Muscle layer of duodenum (tissue), 2 donors: ENCODE measurements around the gene NAA25.
"Not testable (repeated sequence)": the region's sequence is repeated elsewhere in the genome, so short reads cannot be mapped to it uniquely, and the experiment has no call there.

ENCODE experiments used
- H3K27ac ChIP-seq: one replicate; pipeline ENCODE4 v1.7.0; 2013; ENCODE audit warnings: mild to moderate bottlenecking, low read length
- H3K27me3 ChIP-seq: one replicate; pipeline ENCODE4 v1.7.0; 2013; ENCODE audit warnings: low read depth, mild to moderate bottlenecking, control low read depth, low read length
- H3K36me3 ChIP-seq, 2 donors: one replicate each; pipeline ENCODE4 v1.7.0; 2013; ENCODE audit warnings: low read length in 2 of 2, control low read depth in 1 of 2, mild to moderate bottlenecking in 1 of 2; ENCODE audit not compliant: insufficient read depth in 2 of 2, control insufficient read depth in 1 of 2
- H3K4me1 ChIP-seq, 2 donors: one replicate each; pipeline ENCODE4 v1.7.0; 2013; ENCODE audit warnings: low read length in 2 of 2, mild to moderate bottlenecking in 2 of 2, control low read depth in 1 of 2, moderate library complexity in 1 of 2; ENCODE audit not compliant: insufficient read depth in 2 of 2, control insufficient read depth in 1 of 2
- H3K4me3 ChIP-seq, 2 donors: one replicate each; pipeline ENCODE4 v1.7.0; 2013; ENCODE audit warnings: low read length in 2 of 2, low read depth in 1 of 2, mild to moderate bottlenecking in 1 of 2
- H3K9me3 ChIP-seq, 2 donors: one replicate each; pipeline ENCODE4 v1.7.0; 2013; ENCODE audit warnings: low read length in 2 of 2, control low read depth in 1 of 2, mild to moderate bottlenecking in 1 of 2; ENCODE audit not compliant: control insufficient read depth in 1 of 2
- donor health status: healthy.

Gene NAA25

DNA sequence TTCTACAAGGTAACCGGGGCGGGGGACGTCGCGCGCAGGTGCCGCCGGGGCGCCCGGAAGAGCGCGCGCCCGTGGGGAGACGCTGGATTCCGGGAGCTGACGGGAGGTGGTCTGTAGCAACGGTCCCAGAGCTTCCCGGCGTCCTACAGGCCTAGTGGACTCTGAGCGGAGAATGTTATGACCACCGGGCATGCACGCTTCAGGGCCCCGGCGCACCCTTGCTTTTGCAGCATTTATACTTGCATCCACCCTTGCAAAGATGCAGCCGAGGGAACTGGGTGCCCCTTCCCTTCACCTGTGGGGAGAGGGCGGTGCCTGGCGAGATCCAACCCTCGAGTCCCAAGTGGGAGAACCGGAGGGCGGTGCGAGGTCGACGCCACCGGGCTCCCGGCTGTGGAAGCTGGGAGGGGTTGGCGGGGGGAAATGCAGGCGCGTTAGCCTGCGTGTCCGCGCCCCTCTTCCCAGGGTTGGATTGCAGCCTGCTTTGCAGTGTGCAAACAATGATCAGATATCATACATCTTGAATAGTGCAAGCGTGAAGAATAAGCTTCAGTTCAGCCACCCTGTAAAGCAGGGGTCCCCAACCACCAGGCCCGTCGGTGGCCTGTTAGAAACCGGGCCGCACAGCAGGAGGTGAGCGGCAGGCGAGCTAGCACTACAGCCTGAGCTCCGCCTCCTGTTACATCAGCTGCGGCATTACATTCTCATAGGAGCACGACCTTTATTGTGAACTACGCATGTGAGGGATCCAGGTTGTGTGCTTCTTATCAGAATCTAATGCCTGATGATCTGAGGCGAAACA lies 94.8 kb downstream of the NAA25 start:
- H3K36me3 ChIP-seq, result peaks cover 5 to 10% of the 10 kb centered on the region in 2 donors
- peak overlapping the region; percentile 94 to 99 for H3K4me3 ChIP-seq
- peak overlapping the region; percentile 74 for H3K27ac ChIP-seq
- H3K9me3 ChIP-seq, result no peaks in the 10 kb centered on the region
- H3K27me3 ChIP-seq, result no peaks in the 10 kb centered on the region
- H3K4me1 ChIP-seq, result peaks cover 13 to 26% of the 10 kb centered on the region in 2 donors

GRCh38 chr12:112012775-112013600 lies 95.6 kb downstream of the NAA25 start, which contains the start of the genes ERP29 and TMEM116:
ERP29 (plus strand) TSS chr12:112013426; CDS start chr12:112013466, 40 bp downstream.
TMEM116 (minus strand) TSS chr12:112013165; CDS start chr12:112005270, 7,895 bp downstream.
- peaks cover 13 to 26% of the 10 kb centered on the region in 2 donors for H3K4me1 ChIP-seq
- H3K27ac ChIP-seq, result peak within 1 kb of the TSS; percentile 98
- no peaks in the 10 kb centered on the region for H3K27me3 ChIP-seq
- peak within 1 kb of the TSS; percentile 94 to 99 for H3K4me3 ChIP-seq
- H3K9me3 ChIP-seq, result no peaks in the 10 kb centered on the region
- peaks cover 5% of the 10 kb centered on the region in 2 donors for H3K36me3 ChIP-seq

DNA sequence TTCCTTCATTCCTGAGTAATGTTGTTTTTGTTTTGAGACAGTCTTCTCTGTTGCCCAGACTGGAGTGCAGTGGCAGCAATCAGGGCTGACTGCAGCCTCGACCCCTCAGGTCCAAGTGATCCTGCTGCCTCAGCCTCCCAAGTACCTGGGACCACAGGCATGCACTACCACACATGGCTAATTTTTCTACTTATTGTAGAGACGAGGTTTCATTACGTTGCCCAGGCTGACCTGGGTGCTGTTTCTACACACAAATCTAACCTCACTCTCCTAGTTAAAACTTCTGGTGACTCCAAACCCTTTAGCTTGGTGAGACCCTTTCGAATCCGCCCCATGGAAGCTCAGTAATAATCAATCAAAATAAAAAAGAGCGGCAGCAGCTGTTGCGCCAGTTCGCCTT lies 96.9 kb downstream of the NAA25 start:
- Histone ChIP-seq H3K27ac (no peak overlapping the region), H3K27me3 (no peaks in the 10 kb centered on the region), H3K36me3 (peaks cover 4 to 5% of the 10 kb centered on the region in 2 donors), H3K4me1 (peaks cover 13 to 26% of the 10 kb centered on the region in 2 donors), H3K9me3 (no peaks in the 10 kb centered on the region), H3K4me3 (peak overlapping the region; percentile 94 to 99)

DNA sequence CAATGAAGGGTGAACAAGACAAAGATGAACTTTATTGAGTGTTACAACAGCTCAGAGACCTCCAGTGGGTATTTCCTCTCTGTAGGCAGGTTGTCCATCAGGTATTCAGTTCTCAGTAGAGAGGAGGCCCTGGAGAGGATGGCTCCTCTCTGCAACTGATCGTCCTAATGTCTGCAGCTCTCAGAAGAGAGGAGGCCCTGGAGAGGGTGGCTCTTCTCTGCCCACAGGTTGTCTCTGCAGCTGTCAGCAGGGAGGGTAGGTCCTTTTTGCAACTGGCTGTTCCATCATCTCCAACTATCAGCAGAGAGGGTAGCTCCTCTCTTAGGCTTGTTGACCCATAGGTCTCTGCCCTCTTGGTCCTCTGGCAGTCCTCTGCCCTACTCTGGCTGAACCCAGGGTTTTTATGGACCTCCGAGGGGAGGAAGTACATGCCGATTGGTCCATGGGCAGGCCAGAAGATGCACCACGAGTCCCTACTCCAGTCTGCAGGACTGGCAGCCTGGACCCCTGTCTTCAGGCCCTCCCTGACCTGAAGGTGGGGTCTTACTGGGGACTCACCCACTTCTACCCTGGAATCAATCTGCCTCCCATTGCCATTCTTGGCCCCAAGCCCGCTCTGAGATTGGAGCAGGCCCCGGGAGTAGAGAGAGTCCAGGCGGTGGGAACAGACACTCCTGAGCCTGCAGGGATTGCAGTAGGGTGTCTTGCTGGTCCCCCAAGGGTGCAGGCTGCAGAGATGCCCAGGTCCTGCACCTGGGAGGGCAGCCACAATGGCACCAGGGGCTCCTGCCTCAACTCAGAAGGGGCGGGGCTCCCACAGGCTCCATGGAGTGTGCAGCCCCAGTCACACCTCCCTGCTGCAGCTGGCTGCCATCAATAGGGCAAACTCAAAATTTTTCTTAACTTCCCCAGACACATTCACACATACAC lies 97.9 kb downstream of the NAA25 start:
- Histone ChIP-seq H3K27ac (no peak overlapping the region), H3K27me3 (no peaks in the 10 kb centered on the region), H3K4me1 (peaks cover 13 to 26% of the 10 kb centered on the region in 2 donors), H3K4me3 (no peak overlapping the region), H3K36me3 (peaks cover 0 to 2% of the 10 kb centered on the region in 2 donors), H3K9me3 (no peaks in the 10 kb centered on the region)

GRCh38 chr12:112009596-112009995 lies 99.0 kb downstream of the NAA25 start:
- H3K27ac ChIP-seq, H3K4me3 ChIP-seq, H3K36me3 ChIP-seq, H3K9me3 ChIP-seq, H3K27me3 ChIP-seq: not testable (repeated sequence)
- H3K4me1 ChIP-seq, result peaks cover 13 to 24% of the 10 kb centered on the region in 2 donors

GRCh38 chr12:112008918-112009317 lies 99.7 kb downstream of the NAA25 start:
- no peaks in the 10 kb centered on the region for H3K9me3 ChIP-seq
- H3K4me3 ChIP-seq, result no peak overlapping the region
- H3K27me3 ChIP-seq, result no peaks in the 10 kb centered on the region
- H3K36me3 ChIP-seq, result no peaks in the 10 kb centered on the region
- H3K27ac ChIP-seq, result no peak overlapping the region
- H3K4me1 ChIP-seq, result peaks cover 9 to 17% of the 10 kb centered on the region in 2 donors

GRCh38 chr12:112007945-112008344 lies 100.6 kb downstream of the NAA25 start:
- peaks cover 9 to 17% of the 10 kb centered on the region in 2 donors for H3K4me1 ChIP-seq
- H3K9me3 ChIP-seq, result no peaks in the 10 kb centered on the region
- H3K36me3 ChIP-seq, result no peaks in the 10 kb centered on the region
- no peak overlapping the region for H3K4me3 ChIP-seq
- H3K27ac ChIP-seq, result no peak overlapping the region
- no peaks in the 10 kb centered on the region for H3K27me3 ChIP-seq

DNA sequence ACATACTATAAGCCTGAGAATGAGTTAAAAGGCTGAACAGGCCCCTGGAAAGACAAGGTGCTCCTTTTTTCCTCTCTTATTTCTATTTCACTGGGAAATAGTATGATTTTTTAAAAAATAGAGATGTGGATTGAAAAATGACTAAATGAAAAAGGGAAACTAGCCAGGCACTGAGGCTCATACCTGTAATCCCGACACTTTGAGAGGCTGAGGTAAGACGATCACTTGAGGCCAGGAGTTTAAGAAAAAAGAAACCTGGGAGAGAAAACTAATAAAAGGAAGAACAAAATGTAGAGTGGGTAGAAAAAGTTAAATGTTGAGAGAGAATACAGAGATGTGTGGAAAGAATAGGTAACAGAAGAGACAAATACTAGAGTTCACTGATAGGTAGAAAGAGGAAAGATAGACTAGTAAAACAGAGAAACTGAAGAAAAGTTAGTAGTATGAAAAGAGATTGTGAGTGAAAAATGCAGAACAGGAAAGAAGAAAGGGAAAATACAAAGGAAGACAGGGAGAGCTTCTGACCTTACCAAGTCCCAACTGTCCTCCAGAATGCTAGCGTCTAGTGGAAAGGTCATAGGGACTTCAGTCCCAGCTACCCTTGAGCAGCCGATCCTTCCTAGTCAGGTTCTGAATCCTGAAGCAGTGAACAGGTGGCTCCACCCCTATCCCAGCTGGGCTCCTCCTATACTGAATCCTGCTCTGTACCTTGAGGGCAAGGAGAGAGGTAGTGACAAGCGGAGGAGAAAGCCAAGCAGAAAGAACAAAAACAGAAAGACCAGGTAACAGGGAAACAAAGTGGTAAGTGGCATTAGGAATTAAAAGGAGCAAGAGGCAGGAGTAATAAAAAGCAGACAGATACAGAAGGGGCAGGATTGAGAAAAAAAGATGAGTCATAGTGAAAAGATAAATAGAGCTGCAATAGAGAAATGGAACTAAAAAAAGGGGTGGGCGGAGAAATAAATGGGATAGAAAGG lies 102.9 kb downstream of the NAA25 start:
- H3K4me3 ChIP-seq, result no peak overlapping the region
- H3K4me1 ChIP-seq, result peaks cover 0 to under 1% of the 10 kb centered on the region in 2 donors
- H3K36me3 ChIP-seq, result no peaks in the 10 kb centered on the region
- no peaks in the 10 kb centered on the region for H3K27me3 ChIP-seq
- no peaks in the 10 kb centered on the region for H3K9me3 ChIP-seq
- H3K27ac ChIP-seq, result no peak overlapping the region

GRCh38 chr12:112004041-112004440 lies 104.5 kb downstream of the NAA25 start:
- Histone ChIP-seq H3K9me3 (no peaks in the 10 kb centered on the region), H3K27ac (no peak overlapping the region), H3K27me3 (no peaks in the 10 kb centered on the region), H3K4me1 (no peaks in the 10 kb centered on the region), H3K36me3 (no peaks in the 10 kb centered on the region), H3K4me3 (no peak overlapping the region)

GRCh38 chr12:112001576-112001975 lies 107.0 kb downstream of the NAA25 start:
- H3K27me3 ChIP-seq, result no peaks in the 10 kb centered on the region
- no peak overlapping the region for H3K27ac ChIP-seq
- no peaks in the 10 kb centered on the region for H3K36me3 ChIP-seq
- no peaks in the 10 kb centered on the region for H3K9me3 ChIP-seq
- no peak overlapping the region for H3K4me3 ChIP-seq
- H3K4me1 ChIP-seq, result no peaks in the 10 kb centered on the region
